ENCODE data around the gene GSX1.

Gene GSX1

DNA sequence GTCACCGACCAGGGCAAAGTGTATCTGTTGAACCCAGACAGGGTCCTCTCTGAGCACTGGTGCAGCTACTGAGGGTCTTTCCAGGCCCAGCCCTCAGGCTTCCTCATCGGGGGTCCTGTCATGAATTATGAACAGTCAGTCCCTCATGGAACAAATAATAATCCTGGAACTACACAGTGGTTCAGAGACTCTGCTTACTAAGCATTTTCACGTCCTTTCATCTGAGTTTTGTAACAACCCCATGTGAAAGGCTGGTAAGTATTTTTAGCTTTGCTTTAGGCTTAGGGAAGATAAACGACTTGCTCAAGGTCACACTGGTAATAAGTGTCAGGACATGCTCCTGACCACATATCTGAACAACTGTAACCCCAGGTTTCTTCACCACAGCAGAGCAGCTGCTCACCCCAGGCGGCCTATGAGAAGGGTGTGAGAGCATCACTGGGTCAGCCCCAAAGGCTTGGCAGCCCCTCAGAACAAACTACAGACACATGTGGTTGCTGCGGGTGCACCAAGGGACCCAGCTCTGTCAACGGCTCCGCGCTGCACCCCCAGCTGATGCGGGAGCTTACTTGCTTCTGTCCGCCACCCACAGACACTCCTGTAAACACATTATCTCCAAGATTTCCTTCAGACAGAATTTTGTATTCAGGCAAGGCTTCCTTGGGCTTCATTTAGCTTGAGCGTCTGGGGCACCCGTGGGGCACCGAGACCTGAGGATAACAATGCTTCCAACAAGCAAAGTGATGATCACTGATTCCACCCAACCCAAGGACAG lies 19.4 kb upstream of the GSX1 start:
- ChIA-PET CTCF (interaction anchor here (0.6 to 2.8 kb wide), 4 partner anchors 54 to 1521 kb away, joined by 3 to 23 read pairs (median 4); partner anchors contain the start of gene LNX2), POLR2A (ENCODE audit: low non-redundant PET) (no interaction called here)
- TF ChIP-seq CTCF (conservative IDR thresholded peaks at IDR 0.05; ENCODE audit: low read depth) = no peak
- no peak overlapping the region for H3K27ac ChIP-seq
- no peak for DNase-seq (ENCODE audit: low spot score)

GRCh38 chr13:27774169-27774568 lies 18.1 kb upstream of the GSX1 start:
- CTCF ChIA-PET = interaction anchor here (1.0 kb wide), 1 partner anchor 153 kb away, joined by 4 read pairs; the partner anchor contains the start of gene LNX2

GRCh38 chr13:27774651-27775050 lies 17.6 kb upstream of the GSX1 start:
- CTCF ChIA-PET = interaction anchor here (0.7 kb wide), 1 partner anchor 190 kb away, joined by 3 read pairs; no protein-coding TSS in a partner anchor
- POLR2A ChIA-PET (ENCODE audit: low non-redundant PET) = no interaction called here
- TF ChIP-seq CTCF (conservative IDR thresholded peaks at IDR 0.05; ENCODE audit: low read depth) = no peak
- no peak for DNase-seq (ENCODE audit: low spot score)
- no peak overlapping the region for H3K27ac ChIP-seq

More at GRCh38 chr13:27774169-27774568, 18.1 kb upstream of the GSX1 start:
- H3K27ac ChIP-seq = no peak overlapping the region
- DNase-seq (ENCODE audit: low spot score) = no peak
- POLR2A ChIA-PET (ENCODE audit: low non-redundant PET) = no interaction called here
- TF ChIP-seq CTCF (conservative IDR thresholded peaks at IDR 0.05; ENCODE audit: low read depth) = no peak

DNA sequence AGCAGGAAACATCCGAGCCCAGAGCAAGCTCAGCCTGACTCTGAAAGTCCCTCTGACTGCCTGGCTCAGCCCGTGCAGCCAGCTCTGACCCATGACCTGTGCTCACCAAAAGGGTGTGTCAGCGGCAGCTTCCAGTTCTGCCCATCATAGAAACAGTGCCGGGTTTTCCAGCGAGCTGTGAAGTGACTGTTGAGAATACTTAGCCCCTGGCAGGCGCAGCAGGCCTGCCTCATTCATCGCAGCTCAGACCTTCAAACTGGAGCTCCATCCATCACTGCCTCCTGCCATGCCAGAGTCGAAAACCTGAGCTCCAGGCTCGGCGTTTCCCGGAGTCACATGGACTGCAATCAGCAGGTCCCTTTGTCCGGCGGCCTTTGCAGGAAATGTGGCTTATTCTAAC lies 16.3 kb upstream of the GSX1 start:
- ChIA-PET CTCF (no interaction called here), POLR2A (ENCODE audit: low non-redundant PET) (no interaction called here)
- DNase-seq (ENCODE audit: low spot score) = no peak

GRCh38 chr13:27782151-27782550 lies 10.1 kb upstream of the GSX1 start:
- no peak overlapping the region for H3K27ac ChIP-seq
- POLR2A ChIA-PET (ENCODE audit: low non-redundant PET) = no interaction called here
- DNase-seq (ENCODE audit: low spot score) = no peak
- CTCF ChIA-PET = interaction anchor here (0.5 to 2.5 kb wide), 3 partner anchors 12 to 249 kb away, joined by 3 to 9 read pairs (median 3); no protein-coding TSS in a partner anchor
- TF ChIP-seq CTCF (conservative IDR thresholded peaks at IDR 0.05; ENCODE audit: low read depth) = no peak

More for the DNA sequence above, 16.3 kb upstream of the GSX1 start:
- TF ChIP-seq CTCF (conservative IDR thresholded peaks at IDR 0.05; ENCODE audit: low read depth) = no peak
- H3K27ac ChIP-seq = no peak overlapping the region

- ChIA-PET POLR2A (ENCODE audit: low non-redundant PET) (no interaction called here), CTCF (interaction anchor here (0.6 to 2.5 kb wide), 5 partner anchors 13 to 926 kb away, joined by 3 to 9 read pairs (median 3); no protein-coding TSS in a partner anchor)
- H3K27ac ChIP-seq = no peak overlapping the region
- peak; percentile 15 for DNase-seq (ENCODE audit: low spot score)
- no peak for TF ChIP-seq CTCF (conservative IDR thresholded peaks at IDR 0.05; ENCODE audit: low read depth)
Measured at GRCh38 chr13:27783111-27783510, 9.2 kb upstream of the GSX1 start.
